ENCODE results near the gene PLXNB3.

DNA sequence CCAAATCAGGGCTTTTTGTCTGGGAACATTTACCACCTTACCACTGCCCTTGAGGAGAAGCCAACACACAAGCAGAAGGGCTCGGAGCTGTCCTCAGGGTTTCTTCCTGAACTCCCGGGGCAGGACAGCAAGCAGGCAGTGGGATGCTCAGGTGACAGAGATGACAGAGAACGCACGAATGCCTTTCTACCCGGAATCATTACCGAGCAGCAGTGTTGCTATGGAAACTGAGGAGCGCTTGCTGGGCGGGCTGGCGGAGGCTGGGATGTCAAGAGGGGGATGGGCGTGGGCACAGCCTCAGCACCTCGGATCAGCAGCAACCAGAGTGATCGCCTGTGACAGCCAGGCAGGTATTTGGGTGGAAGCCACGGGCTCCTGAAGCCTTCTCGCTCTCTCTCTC is 48.2 kb downstream of the PLXNB3 start:
- TF ChIP-seq, protein P1, sequence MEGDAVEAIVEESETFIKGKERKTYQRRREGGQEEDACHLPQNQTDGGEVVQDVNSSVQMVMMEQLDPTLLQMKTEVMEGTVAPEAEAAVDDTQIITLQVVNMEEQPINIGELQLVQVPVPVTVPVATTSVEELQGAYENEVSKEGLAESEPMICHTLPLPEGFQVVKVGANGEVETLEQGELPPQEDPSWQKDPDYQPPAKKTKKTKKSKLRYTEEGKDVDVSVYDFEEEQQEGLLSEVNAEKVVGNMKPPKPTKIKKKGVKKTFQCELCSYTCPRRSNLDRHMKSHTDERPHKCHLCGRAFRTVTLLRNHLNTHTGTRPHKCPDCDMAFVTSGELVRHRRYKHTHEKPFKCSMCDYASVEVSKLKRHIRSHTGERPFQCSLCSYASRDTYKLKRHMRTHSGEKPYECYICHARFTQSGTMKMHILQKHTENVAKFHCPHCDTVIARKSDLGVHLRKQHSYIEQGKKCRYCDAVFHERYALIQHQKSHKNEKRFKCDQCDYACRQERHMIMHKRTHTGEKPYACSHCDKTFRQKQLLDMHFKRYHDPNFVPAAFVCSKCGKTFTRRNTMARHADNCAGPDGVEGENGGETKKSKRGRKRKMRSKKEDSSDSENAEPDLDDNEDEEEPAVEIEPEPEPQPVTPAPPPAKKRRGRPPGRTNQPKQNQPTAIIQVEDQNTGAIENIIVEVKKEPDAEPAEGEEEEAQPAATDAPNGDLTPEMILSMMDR (IDR thresholded peaks at IDR 0.05): no peak
- TF ChIP-seq POLR2A (IDR thresholded peaks at IDR 0.05): no peak

Data from adrenal gland (tissue), 5 donors.